Progenitor cell of endocrine pancreas (in vitro differentiated cells): ENCODE data around the gene S1PR4. TPM values are rescaled to one million over a fixed set of nuclear protein-coding genes. Genes with fewer than 3 reads are reported as not detected.
"Not testable (repeated sequence)": the region's sequence is repeated elsewhere in the genome, so short reads cannot be mapped to it uniquely, and the experiment has no call there.

Source experiments
- DNase-seq: peaks from one replicate; pipeline ENCODE4 v3.0.0; 2021; ENCODE audit warnings: low spot score; ENCODE audit not compliant: unreplicated experiment
- H3K27ac Mint-ChIP-seq: 2 replicates; pipeline ENCODE4 v1.8.0; 2021; ENCODE audit warnings: mild to moderate bottlenecking, moderate library complexity, mixed read lengths
- H3K27me3 Mint-ChIP-seq: 2 replicates; pipeline ENCODE4 v1.8.0; 2021; ENCODE audit warnings: mixed read lengths
- H3K36me3 Mint-ChIP-seq: 2 replicates; pipeline ENCODE4 v1.8.0; 2022; ENCODE audit warnings: mixed read lengths; ENCODE audit not compliant: insufficient read depth
- H3K4me1 Mint-ChIP-seq: 2 replicates; pipeline ENCODE4 v1.8.0; 2021; ENCODE audit warnings: low read depth, mixed read lengths
- H3K4me3 Mint-ChIP-seq: 2 replicates; pipeline ENCODE4 v1.8.0; 2021; ENCODE audit warnings: low read depth, mild to moderate bottlenecking, moderate library complexity, mixed read lengths
- H3K9me3 Mint-ChIP-seq: 2 replicates; pipeline ENCODE4 v1.8.0; 2021; ENCODE audit warnings: low read depth, mixed read lengths
- CTCF ChIP-seq: fragments of 200-600 bp; sonication (generic); IDR thresholded peaks from one replicate; pipeline ENCODE4 v1.5.0; 2021; ENCODE audit warnings: antibody characterized with exemption, mild to moderate bottlenecking; ENCODE audit not compliant: unreplicated experiment
- total RNA-seq: library from RNA; stranded (reverse); gene quantifications from 2 replicates; pipeline ENCODE4 v1.2.1, GENCODE V29; 2021

The S1PR4 gene
- total RNA-seq, 1 donor from 2014 or later = not detected

- peaks cover 1% of the 10 kb centered on the region for H3K4me1 Mint-ChIP-seq
- no peak for DNase-seq
Observed at GRCh38 chr19:3167533-3168272, 10.9 kb upstream of the S1PR4 start.

GRCh38 chr19:3171894-3172672, 6.5 kb upstream of the S1PR4 start:
- H3K27ac Mint-ChIP-seq = no peak overlapping the region

More at GRCh38 chr19:3167533-3168272, 10.9 kb upstream of the S1PR4 start:
- H3K9me3 Mint-ChIP-seq = no peaks in the 10 kb centered on the region
- no peak overlapping the region for H3K4me3 Mint-ChIP-seq
- H3K36me3 Mint-ChIP-seq = no peaks in the 10 kb centered on the region
- H3K27me3 Mint-ChIP-seq = peaks cover 8% of the 10 kb centered on the region
- no peak overlapping the region for H3K27ac Mint-ChIP-seq
- TF ChIP-seq CTCF = no peak

GRCh38 chr19:3172673-3173000, 5.9 kb upstream of the S1PR4 start:
- not testable (repeated sequence) for H3K27ac Mint-ChIP-seq, H3K4me1 Mint-ChIP-seq, H3K36me3 Mint-ChIP-seq

More at GRCh38 chr19:3171894-3172672, 6.5 kb upstream of the S1PR4 start:
- no peak overlapping the region for H3K4me3 Mint-ChIP-seq
- H3K9me3 Mint-ChIP-seq = no peaks in the 10 kb centered on the region
- DNase-seq = no peak
- H3K36me3 Mint-ChIP-seq = no peaks in the 10 kb centered on the region
- no peak for TF ChIP-seq CTCF
- no peaks in the 10 kb centered on the region for H3K27me3 Mint-ChIP-seq
- peaks cover 1% of the 10 kb centered on the region for H3K4me1 Mint-ChIP-seq

GRCh38 chr19:3175781-3176714, 2.5 kb upstream of the S1PR4 start:
- no peak for TF ChIP-seq CTCF
- H3K27ac Mint-ChIP-seq = peak overlapping the region; percentile 67
- H3K4me3 Mint-ChIP-seq = no peak overlapping the region
- DNase-seq = no peak
- H3K27me3 Mint-ChIP-seq = no peaks in the 10 kb centered on the region
- no peaks in the 10 kb centered on the region for H3K9me3 Mint-ChIP-seq
- peaks cover 1% of the 10 kb centered on the region for H3K4me1 Mint-ChIP-seq
- H3K36me3 Mint-ChIP-seq = no peaks in the 10 kb centered on the region

More at GRCh38 chr19:3172673-3173000, 5.9 kb upstream of the S1PR4 start:
- H3K4me3 Mint-ChIP-seq, H3K27me3 Mint-ChIP-seq, DNase-seq, H3K9me3 Mint-ChIP-seq: not testable (repeated sequence)

- peaks cover 1% of the 10 kb centered on the region for H3K4me1 Mint-ChIP-seq
- no peaks in the 10 kb centered on the region for H3K36me3 Mint-ChIP-seq
- TF ChIP-seq CTCF = no peak
- no peaks in the 10 kb centered on the region for H3K9me3 Mint-ChIP-seq
- H3K27me3 Mint-ChIP-seq = no peaks in the 10 kb centered on the region
- no peak overlapping the region for H3K4me3 Mint-ChIP-seq
- H3K27ac Mint-ChIP-seq = no peak overlapping the region
- no peak for DNase-seq
Observed at GRCh38 chr19:3176715-3177501, 1.7 kb upstream of the S1PR4 start.
